ENCODE data around the gene SLC43A3. TPM values are rescaled to one million over a fixed set of nuclear protein-coding genes. Genes with fewer than 3 reads are reported as not detected.

Gene SLC43A3
- total and polyA plus RNA-seq, 7 donors, result 11.3 to 43.9 (median 25.2) TPM

- H3K4me1 ChIP-seq, result peaks cover 0 to 46% (median 38%) of the 10 kb centered on the region in 4 donors
- H3K4me3 ChIP-seq, result no peak overlapping the region
- intact Hi-C loops (cut with DNase I), result no loop called here
- no peak for DNase-seq
- WGBS, 2 donors, result 81 to 87% methylated on average over 4 of the region's 4 CpGs
- H3K27me3 ChIP-seq, result no peaks in the 10 kb centered on the region
- H3K9me3 ChIP-seq, result no peaks in the 10 kb centered on the region
- H3K36me3 ChIP-seq, result peaks cover 0 to 37% (median 4%) of the 10 kb centered on the region in 4 donors
- TF ChIP-seq, protein P1, sequence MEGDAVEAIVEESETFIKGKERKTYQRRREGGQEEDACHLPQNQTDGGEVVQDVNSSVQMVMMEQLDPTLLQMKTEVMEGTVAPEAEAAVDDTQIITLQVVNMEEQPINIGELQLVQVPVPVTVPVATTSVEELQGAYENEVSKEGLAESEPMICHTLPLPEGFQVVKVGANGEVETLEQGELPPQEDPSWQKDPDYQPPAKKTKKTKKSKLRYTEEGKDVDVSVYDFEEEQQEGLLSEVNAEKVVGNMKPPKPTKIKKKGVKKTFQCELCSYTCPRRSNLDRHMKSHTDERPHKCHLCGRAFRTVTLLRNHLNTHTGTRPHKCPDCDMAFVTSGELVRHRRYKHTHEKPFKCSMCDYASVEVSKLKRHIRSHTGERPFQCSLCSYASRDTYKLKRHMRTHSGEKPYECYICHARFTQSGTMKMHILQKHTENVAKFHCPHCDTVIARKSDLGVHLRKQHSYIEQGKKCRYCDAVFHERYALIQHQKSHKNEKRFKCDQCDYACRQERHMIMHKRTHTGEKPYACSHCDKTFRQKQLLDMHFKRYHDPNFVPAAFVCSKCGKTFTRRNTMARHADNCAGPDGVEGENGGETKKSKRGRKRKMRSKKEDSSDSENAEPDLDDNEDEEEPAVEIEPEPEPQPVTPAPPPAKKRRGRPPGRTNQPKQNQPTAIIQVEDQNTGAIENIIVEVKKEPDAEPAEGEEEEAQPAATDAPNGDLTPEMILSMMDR (IDR thresholded peaks at IDR 0.05), result no peak
- no peak for TF ChIP-seq POLR2A (IDR thresholded peaks at IDR 0.05)
- no peak for TF ChIP-seq POLR2AphosphoS5 (IDR thresholded peaks at IDR 0.05)
- no peak for TF ChIP-seq EP300 (IDR thresholded peaks at IDR 0.05)
- H3K27ac ChIP-seq, result no peak overlapping the region
Measured at GRCh38 chr11:57422669-57423068, 4.3 kb downstream of the SLC43A3 start.

- H3K36me3 ChIP-seq, result peaks cover 0 to 44% (median 4%) of the 10 kb centered on the region in 4 donors
- no peak overlapping the region for H3K27ac ChIP-seq
- intact Hi-C loops (cut with DNase I), result no loop called here
- H3K4me3 ChIP-seq, result no peak overlapping the region
- DNase-seq, result no peak
- no peaks in the 10 kb centered on the region for H3K27me3 ChIP-seq
- no peaks in the 10 kb centered on the region for H3K9me3 ChIP-seq
- TF ChIP-seq POLR2AphosphoS5 (IDR thresholded peaks at IDR 0.05) (no peak), POLR2A (IDR thresholded peaks at IDR 0.05) (no peak), EP300 (IDR thresholded peaks at IDR 0.05) (no peak)
- TF ChIP-seq, protein P1 (IDR thresholded peaks at IDR 0.05), result no peak
- H3K4me1 ChIP-seq, result peaks cover 0 to 46% (median 33%) of the 10 kb centered on the region in 4 donors
Measured at GRCh38 chr11:57421805-57422204, 5.1 kb downstream of the SLC43A3 start.

DNA sequence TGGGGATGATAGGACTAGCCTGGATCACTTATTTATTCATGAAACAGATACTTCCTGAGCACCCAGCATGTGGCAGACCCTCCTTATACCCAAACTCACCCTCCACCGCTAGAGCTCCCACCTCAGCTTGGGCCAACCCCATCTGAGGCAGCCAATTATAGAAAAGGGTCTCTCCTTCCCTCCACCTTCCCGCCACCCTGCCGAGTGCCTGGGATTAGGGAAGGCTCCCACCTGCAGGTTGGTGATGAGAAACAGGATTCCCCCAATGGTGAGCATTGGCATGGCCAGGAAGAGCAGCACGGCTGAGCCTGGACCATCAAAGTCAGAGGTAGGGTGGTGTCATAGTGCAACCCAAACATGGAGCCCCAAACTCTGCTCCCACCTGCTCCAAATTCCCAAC is 5.9 kb downstream of the SLC43A3 start:
- Histone ChIP-seq H3K27me3 (no peaks in the 10 kb centered on the region), H3K27ac (no peak overlapping the region), H3K4me3 (no peak overlapping the region), H3K36me3 (peaks cover 6 to 52% (median 7%) of the 10 kb centered on the region in 4 donors), H3K4me1 (peaks cover 0 to 39% (median 26%) of the 10 kb centered on the region in 4 donors), H3K9me3 (no peaks in the 10 kb centered on the region)
- TF ChIP-seq POLR2AphosphoS5 (IDR thresholded peaks at IDR 0.05) (no peak), POLR2A (IDR thresholded peaks at IDR 0.05) (no peak), EP300 (IDR thresholded peaks at IDR 0.05) (no peak)
- TF ChIP-seq, protein P1 (IDR thresholded peaks at IDR 0.05), result no peak
- DNase-seq, result no peak
- 94 to 97% methylated on average over 4 of the region's 4 CpGs for WGBS, 2 donors
- intact Hi-C loops (cut with DNase I), result no loop called here

- H3K4me1 ChIP-seq, result peaks cover 0 to 20% (median 8%) of the 10 kb centered on the region in 4 donors
- intact Hi-C loops (cut with DNase I), result no loop called here
- TF ChIP-seq, protein P1 (IDR thresholded peaks at IDR 0.05), result no peak
- TF ChIP-seq EP300 (IDR thresholded peaks at IDR 0.05), result no peak
- no peak for TF ChIP-seq POLR2AphosphoS5 (IDR thresholded peaks at IDR 0.05)
- no peak for TF ChIP-seq POLR2A (IDR thresholded peaks at IDR 0.05)
- peaks cover 6 to 71% (median 17%) of the 10 kb centered on the region in 4 donors for H3K36me3 ChIP-seq
- H3K4me3 ChIP-seq, result no peak overlapping the region
- no peak for DNase-seq
- H3K27me3 ChIP-seq, result no peaks in the 10 kb centered on the region
- no peak overlapping the region for H3K27ac ChIP-seq
- WGBS, 2 donors, result 79 to 89% methylated on average over 3 of the region's 3 CpGs
- no peaks in the 10 kb centered on the region for H3K9me3 ChIP-seq
Measured at GRCh38 chr11:57419146-57419545, 7.8 kb downstream of the SLC43A3 start.

DNA sequence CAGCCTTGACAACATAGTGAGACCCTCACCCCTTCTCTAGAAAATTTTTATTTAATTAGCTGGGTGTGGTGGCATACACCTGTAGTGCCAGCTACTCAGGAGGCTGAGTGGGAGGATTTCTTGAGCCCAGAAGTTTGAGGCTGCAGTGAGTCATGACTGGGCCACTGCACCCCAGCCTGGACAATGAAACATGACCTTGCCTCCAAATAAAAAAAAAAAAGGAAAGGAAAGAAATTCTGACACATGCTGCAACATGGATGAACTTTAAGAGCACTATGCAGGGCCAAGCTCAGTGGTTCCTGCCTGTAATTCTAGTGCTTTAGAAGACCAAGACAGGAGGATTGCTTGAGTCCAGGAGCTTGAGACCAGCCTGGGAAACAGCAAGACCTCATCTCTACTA is 8.8 kb downstream of the SLC43A3 start:
- DNase-seq, result no peak
- Histone ChIP-seq H3K27me3 (no peaks in the 10 kb centered on the region), H3K27ac (no peak overlapping the region), H3K4me3 (no peak overlapping the region), H3K9me3 (no peaks in the 10 kb centered on the region), H3K36me3 (peaks cover 11 to 77% (median 20%) of the 10 kb centered on the region in 4 donors), H3K4me1 (peaks cover 0 to 10% (median 3%) of the 10 kb centered on the region in 4 donors)
- no peak for TF ChIP-seq EP300 (IDR thresholded peaks at IDR 0.05)
- TF ChIP-seq POLR2A (IDR thresholded peaks at IDR 0.05), result no peak
- TF ChIP-seq, protein P1 (IDR thresholded peaks at IDR 0.05), result no peak
- no peak for TF ChIP-seq POLR2AphosphoS5 (IDR thresholded peaks at IDR 0.05)
- intact Hi-C loops (cut with DNase I), result no loop called here
